Measurements from ENCODE around the gene NUAK2.

NUAK2 gene

DNA sequence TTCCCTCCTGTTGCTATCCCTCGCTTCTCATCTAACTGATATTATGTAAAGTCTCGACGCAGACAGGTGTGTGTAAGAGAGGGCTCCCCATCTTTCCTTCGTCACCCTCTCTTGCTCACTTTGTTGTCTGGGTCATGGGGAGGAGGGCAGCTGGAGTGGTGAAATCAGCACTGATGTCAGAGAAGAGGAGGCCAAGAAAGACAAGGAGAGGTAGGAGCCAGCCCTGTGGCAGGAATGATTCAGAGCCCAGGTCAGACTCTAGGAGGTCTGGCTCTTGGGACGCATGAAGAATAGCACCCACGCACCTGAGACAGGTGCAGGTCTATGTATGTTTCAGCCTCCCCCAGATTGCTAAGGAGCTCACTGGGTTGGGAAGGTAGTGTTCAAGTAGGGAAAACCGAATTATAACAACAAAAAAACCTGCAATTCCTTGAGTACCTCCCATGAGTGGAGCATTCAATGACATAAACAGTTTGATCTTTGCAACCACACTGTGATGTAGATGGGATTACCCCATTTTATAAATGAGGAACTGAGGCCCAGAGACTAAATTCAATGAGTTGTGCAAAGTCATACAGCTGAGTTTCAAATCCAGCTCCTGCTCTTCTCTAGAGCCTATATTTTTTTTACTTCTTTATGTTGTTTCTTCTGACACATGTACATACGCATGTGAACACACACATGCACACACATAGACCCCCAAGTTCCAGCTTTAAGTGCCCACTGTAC, 10.4 kb downstream of the NUAK2 start:
- no peak for TF ChIP-seq CTCF (IDR thresholded peaks at IDR 0.05; ENCODE audit: low read depth, low read length)
- no peak overlapping the region for H3K4me3 ChIP-seq (ENCODE audit: low read depth, low read length)

- no peak overlapping the region for H3K4me3 ChIP-seq (ENCODE audit: low read depth, low read length)
- TF ChIP-seq CTCF (IDR thresholded peaks at IDR 0.05; ENCODE audit: low read depth, low read length): no peak
Measured at GRCh38 chr1:205309741-205310140, 11.8 kb downstream of the NUAK2 start.

DNA sequence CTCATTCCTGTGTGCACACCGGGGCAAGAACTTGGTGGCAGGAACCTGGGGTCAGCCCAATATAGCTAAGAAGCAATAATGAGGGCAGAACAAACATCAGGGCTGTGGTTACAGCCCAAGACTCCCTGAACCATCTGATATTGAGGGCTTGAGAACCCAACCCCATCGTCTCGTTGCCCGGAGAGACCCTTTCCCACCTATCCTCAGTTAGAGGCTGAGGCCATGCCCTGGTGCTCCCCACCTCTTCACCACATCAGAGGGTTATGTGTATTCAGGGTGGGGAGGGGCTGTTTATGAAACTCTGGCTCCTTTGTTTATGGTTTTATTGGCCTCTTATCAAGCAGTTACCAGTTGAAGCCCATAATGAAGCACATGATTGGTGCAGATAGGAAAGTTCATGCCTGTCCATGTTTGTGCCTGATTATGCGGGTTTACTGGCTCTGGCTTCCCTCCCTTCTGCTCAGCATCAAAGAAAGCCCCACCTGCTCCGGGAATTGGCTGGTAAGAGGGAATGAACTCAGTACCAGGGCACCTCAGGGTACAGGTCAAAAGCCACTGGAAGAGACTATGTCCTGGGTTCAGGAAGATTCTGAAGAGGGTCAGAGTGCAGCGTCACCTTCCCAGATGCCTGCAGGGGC, 14.5 kb downstream of the NUAK2 start:
- TF ChIP-seq CTCF (IDR thresholded peaks at IDR 0.05; ENCODE audit: low read depth, low read length): no peak
- no peak overlapping the region for H3K4me3 ChIP-seq (ENCODE audit: low read depth, low read length)

- TF ChIP-seq CTCF (IDR thresholded peaks at IDR 0.05; ENCODE audit: low read depth, low read length): no peak
- H3K4me3 ChIP-seq (ENCODE audit: low read depth, low read length): no peak overlapping the region
Measured at GRCh38 chr1:205304695-205305070, 16.9 kb downstream of the NUAK2 start.

GRCh38 chr1:205304046-205304694, 17.4 kb downstream of the NUAK2 start:
- no peak overlapping the region for H3K4me3 ChIP-seq (ENCODE audit: low read depth, low read length)
- TF ChIP-seq CTCF (IDR thresholded peaks at IDR 0.05; ENCODE audit: low read depth, low read length): no peak

- H3K4me3 ChIP-seq (ENCODE audit: low read depth, low read length): no peak overlapping the region
- TF ChIP-seq CTCF (IDR thresholded peaks at IDR 0.05; ENCODE audit: low read depth, low read length): no peak
Measured at GRCh38 chr1:205303247-205303888, 18.2 kb downstream of the NUAK2 start.
